C4-2B (cell line): ENCODE data around the gene PITPNC1.

Source experiments
- CTCF ChIP-seq: fragments of 450-650 bp; conservative IDR thresholded peaks from 2 replicates; pipeline ENCODE4 v1.5.1; 2017; ENCODE audit warnings: mild to moderate bottlenecking
- ZFX ChIP-seq: fragments of 450-650 bp; IDR thresholded peaks from 2 replicates; pipeline ENCODE4 v1.6.1; 2017

GRCh38 chr17:67696347-67696746 is 319.3 kb downstream of the PITPNC1 start:
- TF ChIP-seq CTCF (no peak), ZFX (no peak)
